Measurements from ENCODE around the gene VSIR. TPM values are rescaled to one million over a fixed set of nuclear protein-coding genes. Genes with fewer than 3 reads are reported as not detected.

VSIR gene
- total and polyA plus RNA-seq, 10 donors, result 34.5 to 512 (median 299) TPM

DNA sequence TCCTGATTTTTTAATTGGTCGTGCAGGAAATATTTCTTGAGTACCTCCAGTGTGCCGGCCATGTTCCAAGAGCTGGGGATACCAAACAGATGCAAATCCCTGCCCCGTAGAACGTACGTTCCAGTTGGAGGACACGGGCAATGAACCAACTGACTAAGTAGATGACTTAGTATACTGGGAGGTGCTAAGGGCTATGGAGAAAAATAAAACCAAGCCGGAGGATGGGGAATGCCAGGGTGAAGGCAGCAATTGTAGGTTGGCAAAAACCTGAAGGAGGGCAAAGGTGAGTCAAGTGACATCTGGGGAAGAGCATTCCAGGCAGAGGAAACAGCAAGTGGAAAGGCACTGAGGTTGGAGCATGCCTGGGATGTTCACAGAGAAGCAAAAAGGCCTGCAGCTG lies 6.8 kb upstream of the VSIR start:
- no peak overlapping the region for H3K27ac ChIP-seq
- H3K4me1 ChIP-seq, result peaks cover 25 to 91% (median 56%) of the 10 kb centered on the region in 6 donors
- no peaks in the 10 kb centered on the region for H3K36me3 ChIP-seq
- WGBS, 5 donors, result 87 to 96% (median 94%) methylated on average over 7 of the region's 7 CpGs
- H3K9me3 ChIP-seq, result no peaks in the 10 kb centered on the region
- H3K4me3 ChIP-seq, result no peak overlapping the region
- TF ChIP-seq POLR2A (IDR thresholded peaks at IDR 0.05) (no peak), POLR2AphosphoS5 (IDR thresholded peaks at IDR 0.05) (no peak)
- TF ChIP-seq, protein P1, sequence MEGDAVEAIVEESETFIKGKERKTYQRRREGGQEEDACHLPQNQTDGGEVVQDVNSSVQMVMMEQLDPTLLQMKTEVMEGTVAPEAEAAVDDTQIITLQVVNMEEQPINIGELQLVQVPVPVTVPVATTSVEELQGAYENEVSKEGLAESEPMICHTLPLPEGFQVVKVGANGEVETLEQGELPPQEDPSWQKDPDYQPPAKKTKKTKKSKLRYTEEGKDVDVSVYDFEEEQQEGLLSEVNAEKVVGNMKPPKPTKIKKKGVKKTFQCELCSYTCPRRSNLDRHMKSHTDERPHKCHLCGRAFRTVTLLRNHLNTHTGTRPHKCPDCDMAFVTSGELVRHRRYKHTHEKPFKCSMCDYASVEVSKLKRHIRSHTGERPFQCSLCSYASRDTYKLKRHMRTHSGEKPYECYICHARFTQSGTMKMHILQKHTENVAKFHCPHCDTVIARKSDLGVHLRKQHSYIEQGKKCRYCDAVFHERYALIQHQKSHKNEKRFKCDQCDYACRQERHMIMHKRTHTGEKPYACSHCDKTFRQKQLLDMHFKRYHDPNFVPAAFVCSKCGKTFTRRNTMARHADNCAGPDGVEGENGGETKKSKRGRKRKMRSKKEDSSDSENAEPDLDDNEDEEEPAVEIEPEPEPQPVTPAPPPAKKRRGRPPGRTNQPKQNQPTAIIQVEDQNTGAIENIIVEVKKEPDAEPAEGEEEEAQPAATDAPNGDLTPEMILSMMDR (IDR thresholded peaks at IDR 0.05 in 8 of 11, conservative IDR thresholded peaks at IDR 0.05 in 3 of 11), result no peak
- intact Hi-C loops (cut with DNase I; ENCODE audit: low total_unique reads), result no loop called here
- H3K27me3 ChIP-seq (replicated peaks in 1 of 7), result no peaks in the 10 kb centered on the region
- peak; percentile 20 for DNase-seq

GRCh38 chr10:71779641-71780040 lies 6.3 kb upstream of the VSIR start:
- H3K9me3 ChIP-seq, result no peaks in the 10 kb centered on the region
- no peak for TF ChIP-seq POLR2A (IDR thresholded peaks at IDR 0.05)
- TF ChIP-seq POLR2AphosphoS5 (IDR thresholded peaks at IDR 0.05), result no peak
- TF ChIP-seq, protein P1 (IDR thresholded peaks at IDR 0.05 in 8 of 11, conservative IDR thresholded peaks at IDR 0.05 in 3 of 11), result no peak
- DNase-seq, result peak; percentile 54
- intact Hi-C loops (cut with DNase I; ENCODE audit: low total_unique reads), result no loop called here
- H3K27me3 ChIP-seq (replicated peaks in 1 of 7), result no peaks in the 10 kb centered on the region
- peak overlapping the region in 1 of 8 donors; percentile 95 for H3K27ac ChIP-seq
- 67 to 81% (median 69%) methylated on average over 6 of the region's 6 CpGs for WGBS, 5 donors
- no peaks in the 10 kb centered on the region for H3K36me3 ChIP-seq
- H3K4me3 ChIP-seq, result no peak overlapping the region
- peaks cover 30 to 96% (median 62%) of the 10 kb centered on the region in 6 donors for H3K4me1 ChIP-seq

DNA sequence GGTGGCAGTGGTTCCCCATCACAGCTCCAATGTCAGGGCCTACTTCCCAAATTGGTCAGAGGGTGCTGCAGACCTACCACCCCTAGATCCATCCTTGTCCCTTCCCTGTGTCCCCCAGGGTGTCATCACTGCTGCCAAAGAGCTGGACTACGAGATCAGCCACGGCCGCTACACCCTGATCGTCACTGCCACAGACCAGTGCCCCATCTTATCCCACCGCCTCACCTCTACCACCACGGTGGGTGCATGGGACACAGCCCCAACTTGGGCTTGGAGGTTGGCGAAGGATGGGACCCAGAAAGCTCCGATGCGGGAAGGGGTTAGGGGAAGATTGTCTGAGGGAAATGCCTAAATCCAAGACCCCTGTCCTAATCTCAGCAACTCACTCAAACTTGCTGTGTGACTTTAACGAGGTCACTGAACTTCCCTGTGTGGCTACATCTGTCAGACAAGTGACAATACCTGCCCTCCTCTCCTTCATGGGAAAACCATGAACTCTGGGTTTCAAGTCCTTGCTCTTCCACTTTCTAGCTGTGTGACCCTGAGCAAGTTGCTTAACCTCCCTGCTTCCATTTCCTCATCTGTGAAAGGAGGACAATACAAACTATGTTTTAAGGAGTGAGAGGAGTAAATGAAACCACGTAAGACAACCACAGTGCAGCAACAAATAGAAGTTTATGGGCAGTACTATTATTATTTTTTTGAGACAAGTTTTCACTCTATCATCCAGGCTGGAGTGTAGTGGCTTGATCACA lies 4.9 kb upstream of the VSIR start:
- intact Hi-C loops (cut with DNase I; ENCODE audit: low total_unique reads), result no loop called here

More for the DNA sequence above, 4.9 kb upstream of the VSIR start:
- Histone ChIP-seq H3K9me3 (no peaks in the 10 kb centered on the region), H3K4me1 (peaks cover 37 to 100% (median 68%) of the 10 kb centered on the region in 6 donors), H3K27me3 (replicated peaks in 1 of 7) (no peaks in the 10 kb centered on the region), H3K36me3 (no peaks in the 10 kb centered on the region), H3K27ac (peak overlapping the region in 5 of 8 donors; percentile 4 to 96 (median 43)), H3K4me3 (no peak overlapping the region)
- peak; percentile 75 for DNase-seq
- TF ChIP-seq POLR2AphosphoS5 (IDR thresholded peaks at IDR 0.05) (no peak), POLR2A (IDR thresholded peaks at IDR 0.05) (no peak)
- TF ChIP-seq, protein P1 (IDR thresholded peaks at IDR 0.05 in 8 of 11, conservative IDR thresholded peaks at IDR 0.05 in 3 of 11), result no peak
- 69 to 94% (median 87%) methylated on average over 10 to 11 of the region's 11 CpGs for WGBS, 5 donors
